Activated T-helper 9 cell treated with anti-CD3 and anti-CD28 coated beads, Interleukin-2, amount 50 U/mL, for 16 hours (primary cell): Measurements from ENCODE around the gene SEC61G.

ENCODE experiments used
- DNase-seq: peaks from one replicate; pipeline ENCODE4 v3.0.0-alpha.2; 2020; ENCODE audit warnings: low read depth

Gene SEC61G

GRCh38 chr7:54758702-54759592 lies at the start of gene SEC61G:
SEC61G (minus strand) TSS chr7:54759211; CDS start chr7:54757588, 1,623 bp downstream.
- DNase-seq: peak; percentile 91

- no peak for DNase-seq
Observed at GRCh38 chr7:54802841-54803240, 43.8 kb upstream of the SEC61G start.

GRCh38 chr7:54802114-54802513 lies 43.1 kb upstream of the SEC61G start:
- no peak for DNase-seq

GRCh38 chr7:54799792-54800191 lies 40.8 kb upstream of the SEC61G start:
- no peak for DNase-seq

GRCh38 chr7:54798530-54798929 lies 39.5 kb upstream of the SEC61G start:
- no peak for DNase-seq

- DNase-seq: no peak
Observed at GRCh38 chr7:54796853-54797252, 37.8 kb upstream of the SEC61G start.

GRCh38 chr7:54796150-54796549 lies 37.1 kb upstream of the SEC61G start:
- DNase-seq: no peak

GRCh38 chr7:54792383-54792782 lies 33.4 kb upstream of the SEC61G start:
- DNase-seq: no peak

GRCh38 chr7:54788664-54789063 lies 29.7 kb upstream of the SEC61G start:
- no peak for DNase-seq

GRCh38 chr7:54785261-54785660 lies 26.2 kb upstream of the SEC61G start:
- no peak for DNase-seq

GRCh38 chr7:54783952-54784351 lies 24.9 kb upstream of the SEC61G start:
- no peak for DNase-seq

- no peak for DNase-seq
Observed at GRCh38 chr7:54782829-54783228, 23.8 kb upstream of the SEC61G start.

- no peak for DNase-seq
Observed at GRCh38 chr7:54782314-54782713, 23.3 kb upstream of the SEC61G start.

GRCh38 chr7:54781134-54781920 lies 22.3 kb upstream of the SEC61G start:
- no peak for DNase-seq

GRCh38 chr7:54780490-54780889 lies 21.5 kb upstream of the SEC61G start:
- DNase-seq: no peak

- DNase-seq: no peak
Observed at GRCh38 chr7:54778696-54779540, 19.9 kb upstream of the SEC61G start.

GRCh38 chr7:54778166-54778565 lies 19.2 kb upstream of the SEC61G start:
- no peak for DNase-seq

- no peak for DNase-seq
Observed at GRCh38 chr7:54774785-54775740, 16.1 kb upstream of the SEC61G start.

- DNase-seq: peak; percentile 45
Observed at GRCh38 chr7:54773472-54774399, 14.7 kb upstream of the SEC61G start.

GRCh38 chr7:54769203-54769602 lies 10.2 kb upstream of the SEC61G start:
- DNase-seq: no peak
